Embryonic facial prominence (tissue), 1 donor: ENCODE measurements around the gene NEO1.
"Not testable (repeated sequence)": the region's sequence is repeated elsewhere in the genome, so short reads cannot be mapped to it uniquely, and the experiment has no call there.

Experiments used
- DNase-seq: peaks from one replicate; pipeline ENCODE4 v3.0.0-alpha.2; 2016; ENCODE audit errors: extremely low spot score

The NEO1 gene

DNA sequence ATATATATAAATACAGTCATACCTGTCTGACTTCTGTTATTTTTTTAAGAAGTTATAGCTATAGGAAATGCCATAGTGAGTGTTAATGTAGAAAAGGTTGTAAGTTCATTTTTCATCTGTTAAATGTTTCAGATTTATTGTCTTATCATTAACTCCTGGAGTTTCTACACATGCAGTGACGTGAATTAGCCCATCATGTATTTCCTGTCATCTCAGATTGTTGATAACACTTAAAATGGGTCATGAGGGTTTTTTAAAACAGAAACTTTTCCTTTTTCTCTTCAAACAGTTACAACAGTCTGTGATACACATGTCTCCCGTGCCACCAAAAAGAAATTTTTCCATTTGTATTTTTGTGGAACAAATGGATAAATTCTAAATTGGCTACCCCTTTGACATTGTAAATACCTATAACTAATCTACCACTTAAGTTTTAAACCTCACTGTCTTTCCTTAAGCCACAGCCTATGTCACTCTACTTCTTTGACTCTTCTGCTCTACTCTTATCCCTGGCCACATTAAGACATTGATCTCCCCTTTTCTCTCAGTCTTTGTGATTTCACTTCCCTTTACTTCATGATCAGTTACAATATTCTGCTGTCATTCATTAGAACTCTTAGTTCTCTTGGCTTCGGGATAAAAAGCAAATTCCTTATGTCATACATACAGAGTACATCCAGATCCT, 89.1 kb downstream of the NEO1 start:
- DNase-seq, result no peak

DNA sequence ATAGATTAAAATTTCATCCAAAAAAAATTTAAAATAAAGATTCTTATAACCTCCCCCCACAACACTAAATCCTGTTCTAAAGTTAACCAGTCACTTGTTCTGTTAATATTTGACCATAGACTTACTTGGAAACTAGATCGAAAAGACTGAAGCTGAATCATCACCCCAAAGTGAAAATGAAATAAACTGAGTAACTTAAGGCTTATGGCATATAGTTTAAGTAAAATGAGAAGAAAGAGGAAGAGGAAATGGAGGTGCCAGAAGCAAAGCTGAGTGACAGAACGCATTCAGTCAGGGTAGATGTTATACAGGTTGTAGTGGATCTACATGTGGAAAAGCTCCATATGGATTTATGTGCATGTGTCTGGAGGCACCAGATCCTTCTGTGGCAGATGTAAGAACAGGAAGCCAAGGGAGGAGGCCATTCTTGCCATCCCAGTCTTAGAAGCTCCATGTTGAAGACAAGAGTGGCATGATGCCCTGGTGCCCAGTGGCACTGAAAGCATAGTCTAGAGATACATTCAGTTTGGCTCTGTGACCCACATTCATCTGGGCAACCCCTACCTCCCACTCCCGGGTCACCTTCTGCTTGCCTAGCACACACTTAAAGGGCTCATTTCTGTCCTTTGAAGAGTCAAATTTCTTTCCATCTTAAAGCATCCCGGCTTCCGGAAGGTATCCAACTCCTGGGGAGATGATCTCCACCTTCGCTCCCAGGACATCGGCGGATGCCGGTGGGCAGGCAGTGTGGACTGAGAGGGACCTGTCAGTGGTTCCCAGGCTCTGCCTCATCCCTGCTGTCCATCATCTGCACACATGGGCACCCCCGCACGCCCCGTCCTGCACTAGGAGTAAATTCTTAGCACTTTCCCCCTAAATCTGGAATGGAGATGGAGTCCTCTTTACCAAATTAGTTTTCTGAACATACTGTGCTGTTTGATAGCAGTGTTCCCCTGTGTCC, 90.8 kb downstream of the NEO1 start:
- no peak for DNase-seq

DNA sequence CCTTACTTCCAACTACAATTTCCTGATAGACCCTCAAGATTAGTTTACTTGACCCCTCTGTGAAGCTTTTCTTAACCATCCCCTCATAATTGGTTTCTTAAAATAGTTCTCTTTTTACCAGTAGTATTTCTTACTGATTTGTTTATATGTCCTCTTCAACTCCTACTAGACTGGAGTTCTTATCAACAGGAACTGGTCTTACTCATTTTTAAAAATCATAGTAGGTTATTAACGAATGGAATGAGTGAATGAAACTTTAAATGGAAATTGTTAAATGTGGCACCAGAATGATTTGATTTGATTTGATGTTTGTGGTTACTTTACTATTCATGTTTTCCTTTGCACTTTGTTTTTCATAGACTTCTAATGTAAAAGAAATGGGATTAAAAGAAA, 91.5 kb downstream of the NEO1 start:
- no peak for DNase-seq

- DNase-seq, result no peak
These were observed 94.2 kb downstream of the NEO1 start for GRCh38 chr15:73146419-73146818.

GRCh38 chr15:73150831-73151230, 98.6 kb downstream of the NEO1 start:
- DNase-seq, result no peak

DNA sequence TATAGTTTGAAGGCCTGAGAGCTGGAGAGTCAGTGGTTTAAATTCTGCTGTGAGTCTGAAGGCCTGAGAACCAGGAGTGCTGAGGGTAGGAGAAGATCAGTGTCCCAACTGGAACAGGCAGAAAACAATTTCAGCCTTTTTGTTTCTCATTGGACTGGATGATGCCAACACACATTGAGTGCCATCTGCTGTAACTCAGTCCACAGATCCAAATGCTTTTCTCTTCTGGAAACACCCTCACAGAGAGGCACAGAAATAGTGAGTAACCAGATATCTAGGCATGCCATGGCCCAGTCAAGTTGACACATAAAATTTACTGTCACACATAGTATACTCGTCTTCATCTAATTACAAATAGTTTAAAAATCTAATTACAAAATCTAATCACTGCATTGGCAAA, 100.8 kb downstream of the NEO1 start:
- no peak for DNase-seq

DNA sequence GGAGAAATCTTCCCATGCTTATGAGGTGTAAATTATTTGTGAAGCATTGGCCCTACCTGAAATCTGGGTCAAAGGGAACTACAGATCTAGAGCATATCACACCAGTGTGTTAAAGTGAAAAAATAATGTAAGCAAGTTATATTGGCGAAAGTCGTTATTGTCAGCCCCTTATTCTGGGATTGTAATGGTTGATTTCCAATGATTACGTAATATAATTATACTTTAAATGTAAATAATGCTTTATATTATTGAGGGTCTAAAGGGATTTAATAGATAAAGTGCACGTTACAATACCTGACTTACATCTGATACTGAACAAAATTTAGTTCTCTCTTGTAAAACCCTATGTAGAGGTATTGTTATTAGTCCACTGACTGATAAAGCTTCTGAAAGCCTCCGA, 101.2 kb downstream of the NEO1 start:
- no peak for DNase-seq

GRCh38 chr15:73156431-73157191, 104.3 kb downstream of the NEO1 start:
- no peak for DNase-seq

GRCh38 chr15:73161546-73161945, 109.3 kb downstream of the NEO1 start:
- DNase-seq, result no peak

DNA sequence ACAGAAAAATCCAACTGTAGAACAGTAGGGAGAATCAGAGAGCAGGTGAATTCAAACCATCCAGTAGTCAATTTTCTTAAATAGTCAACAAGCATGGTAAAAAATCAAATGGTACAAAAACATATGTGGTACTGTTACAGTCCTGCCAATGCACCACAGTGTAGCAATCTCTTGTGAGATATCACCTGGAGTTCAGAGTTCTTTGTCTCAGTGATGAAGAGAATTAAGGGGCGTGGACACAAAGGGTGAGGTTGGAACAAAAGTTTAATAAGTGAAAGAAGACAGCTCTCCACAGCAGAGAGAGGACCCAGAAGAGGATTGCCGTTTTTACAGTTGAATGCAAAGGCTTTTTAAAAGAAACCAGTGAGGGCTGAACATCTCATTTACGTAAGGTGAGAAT, 113.2 kb downstream of the NEO1 start:
- DNase-seq, result no peak

- no peak for DNase-seq
These were observed 113.6 kb downstream of the NEO1 start for GRCh38 chr15:73165844-73166243.

DNA sequence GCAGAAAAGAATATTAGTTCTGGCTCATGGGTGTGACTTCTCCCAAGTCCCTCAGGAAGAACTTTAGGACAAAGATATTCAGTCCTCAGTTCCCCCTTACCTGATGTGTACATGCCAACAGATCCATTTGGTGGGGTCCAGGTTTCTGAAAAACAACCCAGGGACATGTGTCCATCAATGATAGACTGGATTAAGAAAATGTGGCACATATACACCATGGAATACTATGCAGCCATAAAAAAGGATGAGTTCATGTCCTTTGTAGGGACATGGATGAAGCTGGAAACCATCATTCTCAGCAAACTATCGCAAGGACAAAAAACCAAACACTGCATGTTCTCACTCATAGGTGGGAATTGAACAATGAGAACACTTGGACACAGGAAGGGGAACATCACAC, 114.4 kb downstream of the NEO1 start:
- DNase-seq, result not testable (repeated sequence)

- no peak for DNase-seq
These were observed 116.2 kb downstream of the NEO1 start for GRCh38 chr15:73168487-73168886.

- DNase-seq, result no peak
These were observed 119.4 kb downstream of the NEO1 start for GRCh38 chr15:73171711-73172110.

- no peak for DNase-seq
These were observed 120.2 kb downstream of the NEO1 start for GRCh38 chr15:73172508-73172907.

GRCh38 chr15:73174171-73174570, 121.9 kb downstream of the NEO1 start:
- DNase-seq, result no peak

GRCh38 chr15:73175382-73175781, 123.1 kb downstream of the NEO1 start:
- no peak for DNase-seq

GRCh38 chr15:73176598-73176997, 124.3 kb downstream of the NEO1 start:
- no peak for DNase-seq

GRCh38 chr15:73183071-73183470, 130.8 kb downstream of the NEO1 start:
- DNase-seq, result no peak

GRCh38 chr15:73190189-73190601, 137.9 kb downstream of the NEO1 start:
- no peak for DNase-seq

- no peak for DNase-seq
These were observed 142.9 kb downstream of the NEO1 start for GRCh38 chr15:73195166-73195565.

GRCh38 chr15:73196113-73196512, 143.8 kb downstream of the NEO1 start:
- no peak for DNase-seq
